Stimulated activated CD4-positive, alpha-beta T cell treated with anti-CD3 and anti-CD28 coated beads, Interleukin-2, amount 100 ng/mL, for 4 hours (primary cell): ENCODE data around the gene LGALS7.

ENCODE experiments used
- DNase-seq: peaks from one replicate; pipeline ENCODE4 v3.0.0-alpha.2; 2020; ENCODE audit warnings: low read depth

LGALS7 gene

DNA sequence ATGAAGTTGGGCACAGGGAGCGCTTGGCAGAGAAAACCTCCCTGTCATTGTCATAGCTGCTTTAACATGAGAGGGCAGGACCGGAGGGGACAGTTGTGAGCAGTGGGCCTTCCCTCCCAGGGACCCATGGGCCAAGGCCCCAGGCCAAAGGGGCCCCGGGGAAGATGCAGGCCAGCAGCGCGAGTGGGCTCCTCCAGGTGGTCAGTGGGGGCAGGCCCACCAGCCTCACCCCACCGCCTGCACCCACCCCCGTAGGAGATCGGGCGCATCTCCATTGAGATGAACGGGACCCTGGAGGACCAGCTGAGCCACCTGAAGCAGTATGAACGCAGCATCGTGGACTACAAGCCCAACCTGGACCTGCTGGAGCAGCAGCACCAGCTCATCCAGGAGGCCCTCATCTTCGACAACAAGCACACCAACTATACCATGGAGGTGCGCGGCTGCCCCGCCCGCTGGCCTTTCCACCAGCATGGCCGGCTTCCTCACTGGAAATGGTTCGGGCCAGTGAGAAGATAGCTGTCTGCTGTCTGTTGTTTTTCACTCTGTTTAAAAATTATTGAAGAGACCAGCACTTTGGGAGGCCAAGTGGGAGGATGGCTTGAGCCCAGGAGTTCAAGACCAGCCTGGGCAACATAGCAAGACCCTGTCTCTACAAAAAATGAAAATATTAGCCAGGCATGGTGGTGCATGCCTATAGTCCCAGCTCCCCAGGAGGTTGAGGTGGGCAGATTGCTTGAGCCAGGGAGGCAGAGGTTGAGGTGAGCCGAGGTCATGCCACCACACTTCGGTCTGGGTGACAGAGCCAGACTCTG lies 47.6 kb downstream of the LGALS7 start:
- DNase-seq: no peak

DNA sequence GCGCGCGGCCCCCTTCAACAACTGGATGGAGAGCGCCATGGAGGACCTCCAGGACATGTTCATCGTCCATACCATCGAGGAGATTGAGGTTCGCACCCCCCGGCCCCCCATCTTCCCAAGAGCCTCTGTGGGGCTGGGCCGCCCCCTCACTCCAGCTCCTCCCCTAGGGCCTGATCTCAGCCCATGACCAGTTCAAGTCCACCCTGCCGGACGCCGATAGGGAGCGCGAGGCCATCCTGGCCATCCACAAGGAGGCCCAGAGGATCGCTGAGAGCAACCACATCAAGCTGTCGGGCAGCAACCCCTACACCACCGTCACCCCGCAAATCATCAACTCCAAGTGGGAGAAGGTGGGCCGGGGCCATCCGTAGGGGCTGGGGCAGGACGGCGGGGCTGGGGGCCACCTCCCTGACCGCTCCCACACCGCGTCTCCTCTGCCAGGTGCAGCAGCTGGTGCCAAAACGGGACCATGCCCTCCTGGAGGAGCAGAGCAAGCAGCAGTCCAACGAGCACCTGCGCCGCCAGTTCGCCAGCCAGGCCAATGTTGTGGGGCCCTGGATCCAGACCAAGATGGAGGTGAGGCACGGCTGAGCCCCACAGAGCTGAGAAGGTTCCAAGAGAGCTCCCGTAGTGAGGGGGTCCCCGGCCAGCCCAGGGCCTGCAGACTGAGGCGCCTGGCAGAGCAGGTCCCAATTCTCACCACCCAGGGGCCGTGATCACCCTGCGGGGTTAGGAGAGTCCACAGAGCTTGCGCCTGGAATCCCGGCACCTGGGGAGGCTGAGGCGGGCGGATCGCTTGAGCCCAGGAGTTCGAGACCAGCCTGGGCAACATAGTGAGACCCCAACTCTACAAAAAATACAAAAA lies 49.1 kb downstream of the LGALS7 start:
- DNase-seq: no peak

DNA sequence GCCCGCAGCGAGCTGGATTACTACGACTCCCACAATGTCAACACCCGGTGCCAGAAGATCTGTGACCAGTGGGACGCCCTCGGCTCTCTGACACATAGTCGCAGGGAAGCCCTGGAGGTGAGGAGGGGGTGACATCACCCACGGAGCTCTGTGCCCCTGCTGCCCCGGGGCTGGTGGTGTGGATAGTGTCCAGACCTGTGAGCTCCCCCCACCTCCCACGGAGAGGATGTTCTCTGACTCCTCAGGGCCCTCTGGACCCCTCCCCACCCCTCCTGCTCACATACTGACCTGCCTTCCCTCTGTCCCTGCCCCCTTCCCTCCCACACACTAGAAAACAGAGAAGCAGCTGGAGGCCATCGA lies 49.7 kb downstream of the LGALS7 start:
- no peak for DNase-seq

DNA sequence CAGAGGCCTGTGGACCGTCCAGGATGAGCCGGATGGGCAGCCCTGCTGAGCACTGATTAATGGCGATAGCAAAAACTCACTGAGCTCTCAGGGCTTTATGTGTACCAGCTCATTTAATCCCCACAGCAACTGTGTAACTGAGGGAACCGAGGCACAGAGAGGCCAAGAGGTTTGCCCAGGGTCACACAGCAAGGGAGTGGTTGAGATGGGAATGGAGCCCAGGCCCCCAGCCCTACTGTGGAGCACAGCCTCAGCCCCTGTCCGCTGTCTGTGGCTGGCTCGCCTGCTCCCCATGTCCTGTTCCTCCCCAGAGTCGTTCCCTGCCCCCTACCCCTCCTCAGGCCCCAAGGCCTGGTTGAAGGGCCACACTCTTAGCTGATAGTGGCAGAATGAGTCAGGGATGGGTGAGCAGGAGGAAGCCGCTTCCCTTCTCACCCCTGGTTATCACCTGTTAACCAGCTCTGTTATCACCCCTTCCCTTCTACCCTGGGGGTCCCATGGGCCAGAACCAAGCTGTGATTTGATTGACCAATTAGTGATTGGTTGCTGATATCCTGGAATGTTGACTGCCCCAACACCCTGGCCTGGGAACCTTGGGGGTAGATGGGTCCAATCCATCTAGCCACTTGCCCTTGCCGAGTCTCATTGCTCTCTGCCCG lies 50.2 kb downstream of the LGALS7 start:
- no peak for DNase-seq

DNA sequence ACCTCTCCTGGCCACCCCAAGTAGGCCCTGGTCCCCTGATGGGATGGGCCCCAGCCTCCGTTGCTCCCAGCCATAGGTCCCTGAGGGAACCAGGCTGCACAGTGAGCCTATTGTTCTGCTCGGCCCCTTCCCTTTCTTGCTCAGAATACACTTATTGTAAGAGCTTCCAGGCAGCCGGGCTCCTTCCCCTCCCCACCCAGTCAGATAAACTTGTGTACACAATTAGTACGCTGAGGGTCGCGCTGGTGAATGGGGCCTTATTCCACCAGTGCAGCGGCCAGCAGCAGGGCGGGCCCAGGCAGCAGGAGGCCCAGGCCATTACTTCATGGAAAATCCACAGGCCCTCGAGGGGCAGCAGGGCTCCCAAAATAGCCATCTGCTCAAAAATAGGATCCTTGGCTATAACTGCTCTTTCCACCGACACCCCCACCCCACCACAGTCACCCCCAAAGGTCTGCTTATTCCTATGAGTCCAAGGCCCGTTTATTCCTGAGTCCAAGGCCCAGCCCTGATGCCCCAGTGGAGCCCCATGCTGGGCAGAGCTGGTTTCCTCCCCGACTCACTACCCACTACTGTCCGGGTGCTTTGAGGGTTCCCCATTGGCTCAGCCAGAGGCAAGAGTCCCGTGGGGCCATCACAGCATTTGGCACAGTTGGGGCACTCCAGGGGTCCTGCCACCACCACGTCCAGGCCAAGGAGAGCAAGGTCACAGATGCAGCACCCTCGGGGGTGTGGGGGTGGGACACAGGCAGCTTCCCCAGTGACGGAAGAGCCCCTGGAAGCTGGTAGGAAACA lies 51.1 kb downstream of the LGALS7 start:
- no peak for DNase-seq

DNA sequence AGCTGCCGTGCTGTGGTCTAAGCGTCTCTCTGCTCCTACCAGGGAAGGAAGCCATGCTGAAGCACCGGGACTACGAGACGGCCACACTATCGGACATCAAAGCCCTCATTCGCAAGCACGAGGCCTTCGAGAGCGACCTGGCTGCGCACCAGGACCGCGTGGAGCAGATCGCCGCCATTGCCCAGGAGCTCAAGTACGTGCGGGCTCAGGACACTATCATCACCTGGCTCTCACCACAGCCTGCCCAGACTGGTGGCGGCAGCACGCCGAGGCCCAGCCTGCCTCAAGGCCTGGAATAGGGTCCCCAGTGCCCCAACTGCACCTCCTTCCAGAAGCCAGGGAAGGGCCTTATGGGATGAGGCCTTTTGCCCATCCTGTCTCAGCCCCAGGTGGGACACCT lies 51.8 kb downstream of the LGALS7 start:
- no peak for DNase-seq
